Activated naive CD8-positive, alpha-beta T cell treated with anti-CD3 and anti-CD28 coated beads, Interleukin-2, amount 50 U/mL, for 24 hours (primary cell): Measurements from ENCODE around the gene SLC49A3.
"Not testable (repeated sequence)": the region's sequence is repeated elsewhere in the genome, so short reads cannot be mapped to it uniquely, and the experiment has no call there.

Experiments used
- ATAC-seq: fragments of 150-1000 bp; cut with Tn5 transposase; one replicate; pipeline ENCODE4 v1.10.0; 2021
- DNase-seq: peaks from one replicate; pipeline ENCODE4 v3.0.0; 2021
- H3K27ac Mint-ChIP-seq: one replicate; pipeline ENCODE4 v1.8.0; 2021; ENCODE audit warnings: mild to moderate bottlenecking, mixed read lengths
- H3K27me3 Mint-ChIP-seq: one replicate; pipeline ENCODE4 v1.8.0; 2021; ENCODE audit warnings: mixed read lengths
- H3K36me3 Mint-ChIP-seq: one replicate; pipeline ENCODE4 v1.8.0; 2021; ENCODE audit warnings: low read depth, mixed read lengths
- H3K4me1 Mint-ChIP-seq: one replicate; pipeline ENCODE4 v1.8.0; 2021; ENCODE audit warnings: mixed read lengths
- H3K4me3 Mint-ChIP-seq: one replicate; pipeline ENCODE4 v1.8.0; 2021; ENCODE audit warnings: mild to moderate bottlenecking, moderate library complexity, mixed read lengths
- H3K9me3 Mint-ChIP-seq: one replicate; pipeline ENCODE4 v1.8.0; 2021; ENCODE audit warnings: mixed read lengths

SLC49A3 gene

DNA sequence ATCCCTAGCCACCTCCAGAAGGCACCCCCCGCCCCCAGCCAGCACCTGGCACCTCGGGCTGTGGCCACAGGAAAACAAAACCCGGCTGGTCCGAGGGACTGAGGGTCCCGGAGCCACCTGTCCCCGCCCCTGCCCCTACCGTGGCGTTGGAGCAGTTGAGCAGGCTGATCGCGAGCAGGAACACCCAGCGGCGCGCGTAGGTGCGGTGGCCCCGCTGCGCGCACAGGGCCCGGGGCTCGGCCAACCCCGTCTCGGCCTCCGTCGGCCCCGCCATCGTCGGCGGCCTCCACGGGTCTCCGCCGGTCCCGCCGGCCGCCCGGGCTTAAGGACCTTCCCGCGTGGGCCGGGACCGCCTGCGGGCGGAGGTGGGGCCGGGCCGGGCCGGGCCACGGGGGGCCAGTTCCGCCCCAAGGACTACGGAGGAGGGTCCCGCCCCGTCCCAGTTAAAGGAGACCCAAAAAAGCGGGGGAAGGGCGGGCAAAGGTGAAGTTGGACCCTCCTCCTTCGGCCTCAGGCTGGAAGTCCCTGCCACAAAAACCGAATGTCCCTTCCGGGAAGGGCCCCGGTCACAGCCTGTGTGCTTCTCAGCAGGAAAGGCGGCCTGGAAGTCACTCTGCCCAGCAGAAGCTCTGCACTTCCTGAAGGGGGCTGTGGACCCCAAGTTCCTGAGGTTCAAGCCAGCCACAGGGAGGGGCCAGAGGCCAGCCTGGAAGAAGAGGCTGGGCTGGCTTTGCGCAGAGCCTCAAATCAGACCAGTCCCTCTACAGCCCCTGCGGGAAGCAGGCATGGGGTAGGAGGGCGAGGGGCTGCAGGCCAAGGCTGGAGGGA lies at the start of gene SLC49A3:
Gene SLC49A3, minus strand, starts transcription at position 298 of the 828 bp plus-strand sequence. Its CDS starts 24 bp downstream, at position 274.
- Mint-ChIP-seq H3K36me3 (no peaks in the 10 kb centered on the region), H3K27ac (no peak within 1 kb of the TSS), H3K4me1 (no peaks in the 10 kb centered on the region), H3K27me3 (peaks cover 7% of the 10 kb centered on the region), H3K9me3 (no peaks in the 10 kb centered on the region), H3K4me3 (no peak within 1 kb of the TSS)
- ATAC-seq (no peak), DNase-seq (no peak)

DNA sequence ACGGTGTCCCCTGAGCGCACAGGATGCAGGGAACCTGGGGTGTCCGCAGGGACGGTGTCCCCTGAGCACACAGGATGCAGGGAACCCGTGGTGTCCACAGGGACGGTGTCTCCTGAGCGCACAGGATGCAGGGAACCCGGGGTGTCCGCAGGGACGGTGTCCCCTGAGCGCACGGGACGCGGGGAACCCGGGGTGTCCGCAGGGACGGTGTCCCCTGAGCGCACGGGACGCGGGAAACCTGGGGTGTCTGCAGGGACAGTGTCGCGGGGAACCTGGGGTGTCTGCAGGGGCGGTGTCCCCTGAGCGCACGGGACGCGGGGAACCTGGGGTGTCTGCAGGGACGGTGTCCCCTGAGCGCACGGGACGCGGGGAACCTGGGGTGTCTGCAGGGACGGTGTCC lies 47.6 kb upstream of the SLC49A3 start:
- H3K36me3 Mint-ChIP-seq: peaks cover 14% of the 10 kb centered on the region
- DNase-seq, H3K4me3 Mint-ChIP-seq, H3K27ac Mint-ChIP-seq, ATAC-seq, H3K9me3 Mint-ChIP-seq, H3K4me1 Mint-ChIP-seq, H3K27me3 Mint-ChIP-seq: not testable (repeated sequence)

DNA sequence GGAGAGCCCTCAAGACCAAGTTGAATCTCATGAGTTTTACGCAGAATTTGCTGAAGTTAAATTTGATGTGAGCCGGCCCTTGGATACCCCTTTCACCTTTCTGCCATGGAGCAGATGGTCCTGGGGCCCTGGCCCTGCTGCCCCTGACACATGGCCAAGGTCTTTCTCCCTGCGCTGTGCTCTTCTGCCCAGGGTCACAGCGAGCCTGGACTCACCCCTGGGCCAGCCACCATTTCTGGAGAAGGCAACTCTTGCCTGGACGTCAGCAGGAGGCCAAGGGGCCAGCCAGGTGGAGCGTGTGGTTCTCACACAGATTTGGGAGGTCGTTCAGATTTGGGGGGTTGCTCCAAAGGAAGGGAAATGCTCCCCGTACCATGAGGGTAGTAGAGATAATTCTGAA lies 46.6 kb upstream of the SLC49A3 start:
- Mint-ChIP-seq H3K9me3 (no peaks in the 10 kb centered on the region), H3K27ac (no peak overlapping the region), H3K27me3 (no peaks in the 10 kb centered on the region), H3K36me3 (peaks cover 17% of the 10 kb centered on the region), H3K4me3 (no peak overlapping the region), H3K4me1 (no peaks in the 10 kb centered on the region)
- ATAC-seq: no peak
- DNase-seq: no peak

DNA sequence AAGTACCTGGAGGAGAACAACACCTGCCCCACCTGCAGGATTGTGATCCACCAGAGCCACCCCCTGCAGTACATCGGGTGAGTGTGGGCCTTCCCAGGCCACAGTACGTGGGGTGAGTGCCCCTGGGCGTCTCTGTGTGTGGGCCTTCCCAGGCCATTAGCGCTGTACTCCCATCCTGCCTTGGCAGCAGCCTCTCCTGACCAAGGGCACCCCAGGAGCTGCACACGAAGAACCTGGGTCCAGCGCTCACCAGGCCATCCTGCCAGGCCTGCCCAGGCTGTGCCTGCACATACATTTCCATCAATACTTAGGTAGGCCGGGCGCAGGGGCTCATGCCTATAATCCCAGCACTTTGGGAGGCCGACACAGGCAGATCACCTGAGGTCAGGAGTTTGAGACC lies 46.0 kb upstream of the SLC49A3 start:
- DNase-seq (no peak), ATAC-seq (no peak)
- no peaks in the 10 kb centered on the region for H3K27me3 Mint-ChIP-seq
- H3K36me3 Mint-ChIP-seq: peaks cover 18% of the 10 kb centered on the region
- no peaks in the 10 kb centered on the region for H3K9me3 Mint-ChIP-seq
- no peak overlapping the region for H3K4me3 Mint-ChIP-seq
- no peaks in the 10 kb centered on the region for H3K4me1 Mint-ChIP-seq
- no peak overlapping the region for H3K27ac Mint-ChIP-seq

DNA sequence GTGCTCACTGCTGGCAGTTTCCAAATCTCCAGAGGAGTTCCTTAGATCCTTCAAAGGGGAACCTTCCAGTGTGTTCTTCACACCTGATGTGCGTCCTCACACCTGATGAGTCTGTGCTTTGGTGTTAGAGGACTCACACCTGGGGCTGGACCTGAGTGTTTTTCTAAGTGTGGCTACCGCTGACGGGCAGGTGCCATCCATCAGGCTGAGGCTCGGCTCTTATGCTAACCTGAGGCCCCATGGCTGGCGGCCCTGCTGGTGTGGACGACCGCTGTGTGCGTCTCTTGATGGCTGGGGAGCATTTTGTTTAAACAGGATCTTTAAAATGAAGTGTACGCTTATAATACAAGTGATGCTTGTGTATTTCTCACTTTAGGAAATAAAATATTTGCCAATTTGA lies 45.1 kb upstream of the SLC49A3 start:
- no peaks in the 10 kb centered on the region for H3K9me3 Mint-ChIP-seq
- ATAC-seq (no peak), DNase-seq (no peak)
- peaks cover 18% of the 10 kb centered on the region for H3K36me3 Mint-ChIP-seq
- H3K4me3 Mint-ChIP-seq: no peak overlapping the region
- H3K4me1 Mint-ChIP-seq: no peaks in the 10 kb centered on the region
- H3K27ac Mint-ChIP-seq: no peak overlapping the region
- no peaks in the 10 kb centered on the region for H3K27me3 Mint-ChIP-seq

DNA sequence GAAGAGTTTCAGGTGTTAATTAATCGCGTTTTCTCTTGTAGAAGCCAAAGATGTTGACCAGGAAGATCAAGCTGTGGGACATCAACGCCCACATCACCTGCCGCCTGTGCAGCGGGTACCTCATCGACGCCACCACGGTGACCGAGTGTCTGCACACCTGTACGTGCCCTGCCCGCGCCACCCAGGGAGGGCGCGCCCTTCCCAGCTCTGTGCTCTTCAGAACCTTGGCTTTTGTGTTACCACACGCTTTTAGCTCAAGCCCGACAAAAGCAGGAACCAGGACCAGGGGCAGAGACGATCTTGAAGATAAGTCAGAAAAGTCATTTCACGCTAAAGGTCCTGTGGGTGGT lies 44.7 kb upstream of the SLC49A3 start:
- H3K9me3 Mint-ChIP-seq: no peaks in the 10 kb centered on the region
- no peak overlapping the region for H3K4me3 Mint-ChIP-seq
- H3K27me3 Mint-ChIP-seq: no peaks in the 10 kb centered on the region
- H3K27ac Mint-ChIP-seq: no peak overlapping the region
- H3K36me3 Mint-ChIP-seq: peaks cover 18% of the 10 kb centered on the region
- ATAC-seq (no peak), DNase-seq (no peak)
- H3K4me1 Mint-ChIP-seq: no peaks in the 10 kb centered on the region

DNA sequence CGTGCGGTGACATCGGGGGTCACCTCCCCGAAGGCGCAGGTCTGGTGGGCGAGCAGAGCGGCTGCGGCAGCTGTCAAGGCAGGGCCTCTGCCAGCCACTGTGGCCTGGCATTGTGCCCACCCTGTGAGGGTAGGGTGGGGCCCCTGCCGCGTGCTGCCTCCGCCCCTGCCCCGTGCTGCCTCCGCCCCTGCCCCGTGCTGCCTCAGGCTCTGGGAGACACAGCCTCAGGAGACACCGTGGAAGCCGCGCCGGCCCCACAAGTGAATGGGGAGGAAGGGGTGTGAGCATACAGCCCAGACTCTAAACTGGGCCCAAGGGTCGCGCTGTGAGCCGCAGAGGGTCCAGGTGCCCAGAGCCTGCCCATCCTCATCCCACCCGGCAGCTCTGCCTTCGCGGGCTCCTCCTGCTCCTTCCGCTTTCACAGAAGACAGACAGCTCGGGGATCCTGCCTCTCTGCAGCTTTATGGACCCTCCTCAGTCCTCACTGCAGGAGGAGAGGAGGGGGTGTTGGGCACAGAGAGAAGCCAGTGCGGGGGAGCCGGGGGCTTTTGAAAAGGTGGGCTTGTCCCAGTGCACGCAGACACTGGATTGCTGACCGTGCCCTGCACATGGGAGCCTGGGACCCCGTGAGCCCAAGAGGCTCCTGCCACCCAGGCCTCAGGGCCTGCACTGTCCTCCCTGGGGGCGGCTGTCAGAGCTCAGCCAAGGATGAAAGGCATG lies 44.1 kb upstream of the SLC49A3 start:
- Mint-ChIP-seq H3K27me3 (no peaks in the 10 kb centered on the region), H3K9me3 (no peaks in the 10 kb centered on the region), H3K36me3 (peaks cover 17% of the 10 kb centered on the region), H3K27ac (no peak overlapping the region), H3K4me3 (no peak overlapping the region), H3K4me1 (peaks cover under 1% of the 10 kb centered on the region)
- DNase-seq (no peak), ATAC-seq (no peak)

DNA sequence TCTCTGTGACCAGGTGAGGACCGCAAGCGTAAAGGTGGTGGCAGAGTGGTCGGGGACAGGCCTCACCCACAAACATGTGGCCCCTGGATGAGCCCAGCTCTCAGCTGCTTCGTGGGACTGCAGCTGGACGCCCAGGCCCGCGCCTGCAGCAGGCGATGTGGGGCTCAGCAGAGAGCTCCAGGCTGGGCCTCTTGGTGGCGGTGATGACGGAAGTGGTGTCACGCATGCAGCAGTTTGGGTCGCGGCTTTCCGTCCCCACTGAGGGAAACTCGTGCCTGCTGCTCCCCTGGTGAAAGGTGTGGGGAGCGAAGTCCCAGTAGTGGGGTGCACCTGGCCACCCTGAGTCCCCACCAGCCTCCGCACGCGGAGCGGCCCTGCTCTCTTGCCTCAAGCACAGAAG lies 43.5 kb upstream of the SLC49A3 start:
- Mint-ChIP-seq H3K4me3 (no peak overlapping the region), H3K9me3 (no peaks in the 10 kb centered on the region), H3K27me3 (no peaks in the 10 kb centered on the region), H3K36me3 (peaks cover 13% of the 10 kb centered on the region), H3K4me1 (peaks cover 5% of the 10 kb centered on the region), H3K27ac (no peak overlapping the region)
- ATAC-seq (peak; percentile 24), DNase-seq (no peak)

DNA sequence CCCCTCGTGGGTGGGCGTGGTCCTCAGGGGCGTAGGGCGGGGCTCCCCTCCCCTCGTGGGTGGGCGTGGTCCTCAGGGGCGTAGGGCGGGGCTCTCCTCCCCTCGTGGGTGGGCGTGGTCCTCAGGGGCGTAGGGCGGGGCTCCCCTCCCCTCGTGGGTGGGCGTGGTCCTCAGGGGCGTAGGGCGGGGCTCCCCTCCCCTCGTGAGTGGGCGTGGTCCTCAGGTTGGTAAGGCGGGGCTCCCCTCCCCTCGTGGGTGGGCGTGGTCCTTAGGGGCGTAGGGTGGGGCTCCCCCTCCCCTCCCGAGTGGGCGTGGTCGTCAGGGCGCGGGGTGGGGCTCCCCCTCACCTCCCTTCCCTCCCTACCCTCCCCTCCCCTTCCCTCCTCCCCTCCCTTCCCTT lies 43.0 kb upstream of the SLC49A3 start:
- H3K4me1 Mint-ChIP-seq, H3K9me3 Mint-ChIP-seq, H3K4me3 Mint-ChIP-seq, H3K27me3 Mint-ChIP-seq, ATAC-seq, H3K27ac Mint-ChIP-seq, DNase-seq: not testable (repeated sequence)
- H3K36me3 Mint-ChIP-seq: peaks cover 12% of the 10 kb centered on the region

DNA sequence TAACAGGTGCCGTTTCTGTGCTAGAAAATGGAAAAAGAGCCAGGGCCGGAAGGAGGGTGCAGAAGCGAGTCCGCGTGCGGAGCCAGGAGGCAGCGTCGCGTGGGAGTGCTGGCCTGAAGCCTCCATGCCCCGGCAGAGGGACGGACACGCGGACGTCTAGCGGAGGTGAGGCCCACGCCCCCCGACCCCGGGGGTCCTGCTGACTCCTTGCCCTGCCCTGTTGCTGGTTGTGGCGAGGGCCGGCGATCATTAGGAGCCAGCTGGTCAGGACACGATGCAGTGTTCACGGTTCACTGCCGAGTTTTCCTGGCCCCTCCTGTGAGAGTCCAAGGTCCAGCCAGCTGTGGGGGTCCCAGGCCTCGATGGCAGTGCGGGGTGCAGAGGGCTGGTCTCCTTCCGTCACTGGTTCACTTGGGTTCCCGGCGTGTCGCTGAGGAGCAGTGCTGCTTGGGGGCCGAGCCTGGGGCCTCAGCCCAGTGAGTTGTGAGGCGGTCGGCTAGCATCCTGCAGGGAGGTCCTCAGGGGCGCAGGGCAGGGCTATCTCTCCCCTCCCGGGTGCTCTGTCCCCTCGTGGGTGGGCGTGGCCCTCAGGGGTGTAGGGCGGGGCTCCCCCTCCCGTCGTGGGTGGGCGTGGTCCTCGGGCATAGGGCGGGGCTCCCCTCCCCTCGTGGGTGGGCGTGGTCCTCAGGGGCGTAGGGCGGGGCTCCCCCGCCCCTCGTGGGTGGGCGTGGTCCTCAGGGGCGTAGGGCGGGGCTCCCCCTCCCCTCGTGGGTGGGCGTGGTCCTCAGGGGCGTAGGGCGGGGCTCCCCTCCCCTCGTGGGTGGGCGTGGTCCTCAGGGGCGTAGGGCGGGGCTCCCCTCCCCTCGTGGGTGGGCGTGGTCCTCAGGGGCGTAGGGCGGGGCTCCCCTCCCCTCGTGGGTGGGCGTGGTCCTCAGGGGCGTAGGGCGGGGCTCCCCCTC lies 42.3 kb upstream of the SLC49A3 start:
- H3K9me3 Mint-ChIP-seq, H3K4me3 Mint-ChIP-seq, ATAC-seq, DNase-seq, H3K27ac Mint-ChIP-seq, H3K27me3 Mint-ChIP-seq: not testable (repeated sequence)
- peaks cover 12% of the 10 kb centered on the region for H3K36me3 Mint-ChIP-seq
- H3K4me1 Mint-ChIP-seq: peaks cover 11% of the 10 kb centered on the region

DNA sequence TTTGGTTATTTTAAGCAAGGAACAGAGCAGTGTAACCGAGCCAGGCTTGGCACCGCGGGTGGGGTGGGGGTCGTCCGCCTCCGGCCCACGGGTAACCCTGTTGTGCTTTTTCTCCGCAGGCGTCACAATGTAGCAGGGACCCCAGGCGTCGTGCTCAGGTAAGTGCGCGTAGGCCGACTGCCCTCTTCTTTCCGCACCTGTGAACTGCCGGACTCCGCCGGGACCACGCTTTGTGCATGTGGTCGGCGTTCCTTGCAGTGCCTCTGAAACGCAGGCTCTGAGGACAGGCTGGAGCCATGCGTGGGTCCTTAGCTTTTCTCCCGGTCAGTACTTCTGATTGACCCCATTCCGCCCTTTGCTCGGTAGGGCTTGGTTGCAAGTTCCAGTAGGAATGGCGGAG lies 41.6 kb upstream of the SLC49A3 start:
- ATAC-seq: no peak
- H3K4me3 Mint-ChIP-seq: no peak overlapping the region
- peaks cover 11% of the 10 kb centered on the region for H3K4me1 Mint-ChIP-seq
- peaks cover 9% of the 10 kb centered on the region for H3K36me3 Mint-ChIP-seq
- no peaks in the 10 kb centered on the region for H3K27me3 Mint-ChIP-seq
- no peak for DNase-seq
- no peak overlapping the region for H3K27ac Mint-ChIP-seq
- no peaks in the 10 kb centered on the region for H3K9me3 Mint-ChIP-seq

DNA sequence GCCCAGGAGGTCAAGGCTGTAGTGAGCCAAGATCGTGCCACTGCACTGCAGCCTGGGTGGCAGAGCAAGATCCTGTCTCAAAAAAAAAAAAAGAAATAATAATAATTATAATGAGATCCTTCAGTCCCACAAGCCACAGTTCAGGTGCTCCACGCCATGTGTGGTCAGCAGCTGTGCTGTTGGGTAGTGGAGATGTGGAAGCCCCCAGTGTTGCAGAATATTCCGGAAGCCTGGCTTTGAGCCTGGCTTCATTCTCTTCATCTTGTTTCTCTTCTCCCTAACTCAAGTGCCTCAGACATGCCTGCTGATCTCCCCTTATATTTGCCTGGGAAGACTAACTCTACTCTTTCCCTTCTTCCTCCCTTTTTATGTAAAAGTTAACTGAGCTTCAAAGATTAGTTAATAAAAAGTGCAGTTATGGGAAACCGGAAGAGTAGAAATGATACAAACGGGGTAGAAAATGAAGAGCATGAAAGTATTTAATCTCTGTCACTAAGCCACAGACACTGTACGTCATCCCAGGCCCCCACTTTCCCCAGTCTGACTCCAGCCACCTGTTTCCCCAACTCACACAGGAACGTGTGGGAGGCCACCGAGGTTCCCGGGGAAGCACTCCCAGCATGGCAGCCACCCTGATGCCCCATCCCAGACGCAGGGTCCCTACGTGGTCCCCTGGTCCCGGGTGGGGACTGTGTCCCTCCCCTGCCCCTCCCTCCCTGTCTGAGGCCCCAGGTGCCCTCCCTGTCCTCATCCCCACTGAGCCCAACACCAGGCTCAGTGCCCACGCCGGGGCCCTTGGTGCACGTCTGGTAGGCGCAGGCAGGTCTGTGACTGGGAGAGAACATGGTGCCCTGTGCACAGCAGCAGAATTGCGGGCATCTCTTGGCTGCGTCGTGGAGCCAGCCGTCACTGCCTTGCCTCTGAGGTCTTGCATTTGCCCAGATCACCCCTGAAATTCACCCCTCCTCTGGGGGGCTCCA lies 40.7 kb upstream of the SLC49A3 start:
- DNase-seq (no peak), ATAC-seq (no peak)
- no peaks in the 10 kb centered on the region for H3K9me3 Mint-ChIP-seq
- H3K36me3 Mint-ChIP-seq: peaks cover 6% of the 10 kb centered on the region
- no peak overlapping the region for H3K27ac Mint-ChIP-seq
- no peaks in the 10 kb centered on the region for H3K27me3 Mint-ChIP-seq
- H3K4me3 Mint-ChIP-seq: no peak overlapping the region
- peaks cover 15% of the 10 kb centered on the region for H3K4me1 Mint-ChIP-seq

DNA sequence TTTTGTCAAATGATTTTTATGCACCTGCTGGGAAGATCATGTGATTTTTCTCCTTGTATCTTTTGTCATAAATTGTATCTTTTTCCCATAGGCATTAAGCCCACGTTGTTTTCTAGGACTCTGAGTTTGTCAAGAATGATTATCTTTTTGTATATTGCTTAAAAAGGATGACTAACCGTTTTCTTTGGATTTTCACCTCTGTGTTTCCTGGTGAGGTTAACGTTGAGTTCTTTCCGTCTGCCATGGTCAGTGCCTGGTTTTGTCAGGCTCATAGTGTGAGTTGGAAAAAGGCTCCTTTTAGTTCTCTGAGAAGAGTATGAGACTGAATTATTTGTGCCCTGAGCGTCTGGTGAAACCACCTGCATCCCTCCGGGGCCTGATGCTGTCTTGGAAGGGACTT lies 38.6 kb upstream of the SLC49A3 start:
- no peak overlapping the region for H3K4me3 Mint-ChIP-seq
- no peaks in the 10 kb centered on the region for H3K27me3 Mint-ChIP-seq
- DNase-seq (no peak), ATAC-seq (no peak)
- no peak overlapping the region for H3K27ac Mint-ChIP-seq
- H3K9me3 Mint-ChIP-seq: no peaks in the 10 kb centered on the region
- H3K4me1 Mint-ChIP-seq: peaks cover 15% of the 10 kb centered on the region
- H3K36me3 Mint-ChIP-seq: peaks cover 9% of the 10 kb centered on the region

DNA sequence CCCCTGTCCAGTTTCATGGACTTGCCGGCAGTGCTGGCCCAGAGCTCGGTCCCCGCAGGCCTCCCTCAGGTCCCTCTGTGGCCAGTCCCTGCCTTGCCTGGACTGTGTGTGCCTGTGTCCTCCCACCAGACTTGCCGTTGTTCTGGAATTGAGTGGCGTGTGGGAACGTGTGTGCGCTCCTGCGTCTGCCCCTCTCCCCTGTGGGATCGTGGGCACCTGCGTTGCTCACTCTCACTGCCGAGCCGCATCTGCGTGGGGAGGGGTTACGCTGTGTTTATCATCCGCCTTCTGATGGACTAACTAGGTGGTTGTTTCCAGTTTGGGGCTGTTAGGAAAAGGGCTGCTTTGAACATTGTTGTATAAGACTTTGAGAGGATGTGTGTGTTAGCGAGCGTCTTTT lies 37.9 kb upstream of the SLC49A3 start:
- no peak for ATAC-seq
- Mint-ChIP-seq H3K4me3 (no peak overlapping the region), H3K27ac (no peak overlapping the region), H3K36me3 (peaks cover 14% of the 10 kb centered on the region), H3K27me3 (no peaks in the 10 kb centered on the region), H3K4me1 (peaks cover 15% of the 10 kb centered on the region), H3K9me3 (no peaks in the 10 kb centered on the region)
- DNase-seq: no peak
